Endothelial cell of umbilical vein (primary cell): ENCODE measurements around the gene NPC1L1.

ENCODE experiments used
- CTCF ChIP-seq, 2 donors: IDR thresholded peaks; 1 replicate in 1 of 2; 2 replicates in 1 of 2; pipeline ENCODE4 v1.5.1; 2011; ENCODE audit warnings: low read length in 2 of 2, mild to moderate bottlenecking in 2 of 2, moderate library complexity in 2 of 2, control low read depth in 1 of 2, inconsistent platforms in 1 of 2, low read depth in 1 of 2; ENCODE audit not compliant: insufficient read depth in 1 of 2; ENCODE audit errors: extremely low read depth in 1 of 2
- EZH2 ChIP-seq: IDR thresholded peaks from 2 replicates; pipeline ENCODE4 v1.6.1; 2012; ENCODE audit warnings: borderline replicate concordance, low read depth, mild to moderate bottlenecking, moderate library complexity, low read length, inconsistent platforms; ENCODE audit not compliant: severe bottlenecking
- GATA2 ChIP-seq: IDR thresholded peaks from 2 replicates; pipeline ENCODE4 v1.7.0; 2011; ENCODE audit warnings: low read depth, mild to moderate bottlenecking, moderate library complexity, mixed read lengths, low read length; ENCODE audit not compliant: insufficient read length, insufficient read depth
- MYC ChIP-seq: IDR thresholded peaks from one replicate; pipeline ENCODE4 v1.6.1; 2011; ENCODE audit warnings: mild to moderate bottlenecking, low read depth, low read length
- POLR2A ChIP-seq: IDR thresholded peaks from 2 replicates; pipeline ENCODE4 v1.6.1; 2012; ENCODE audit warnings: low read depth, mild to moderate bottlenecking, control low read depth, low read length
- POLR2AphosphoS5 ChIP-seq: IDR thresholded peaks from 2 replicates; pipeline ENCODE4 v1.6.1; 2012; ENCODE audit warnings: low read depth, mild to moderate bottlenecking, control low read depth, low read length, moderate library complexity; ENCODE audit not compliant: insufficient read depth

GRCh38 chr7:44524811-44525388 lies 16.2 kb downstream of the NPC1L1 start:
- no peak for TF ChIP-seq POLR2A
- no peak for TF ChIP-seq CTCF (IDR thresholded peaks at IDR 0.05; ENCODE audit: extremely low read depth in 1 of 2, insufficient read depth in 1 of 2, low read depth in 1 of 2, low read length in 2 of 2)
- TF ChIP-seq EZH2 = no peak
- no peak for TF ChIP-seq MYC
- TF ChIP-seq POLR2AphosphoS5 = no peak
- no peak for TF ChIP-seq GATA2
